Measurements from ENCODE around the gene NSUN7.

- TF ChIP-seq POLR2AphosphoS5 (IDR thresholded peaks at IDR 0.05; ENCODE audit: low read depth, low read length) (no peak), FOXP2 (optimal IDR thresholded peaks at IDR 0.05; ENCODE audit: borderline replicate concordance, extremely low read depth, extremely low read length, insufficient read depth) (no peak), REST (IDR thresholded peaks at IDR 0.05; ENCODE audit: insufficient read depth in 1 of 2, low read depth in 2 of 2, low read length in 2 of 2) (no peak), TAF1 (IDR thresholded peaks at IDR 0.05; ENCODE audit: borderline replicate concordance, insufficient read depth, low read length) (no peak), SIN3A (IDR thresholded peaks at IDR 0.05; ENCODE audit: borderline replicate concordance, insufficient read depth, low read length) (no peak)
Observed at GRCh38 chr4:40723728-40724127, 26.0 kb upstream of the NSUN7 start.

Measured in PFSK-1 (cell line).